GM12801 (cell line): ENCODE measurements around the gene ARHGAP24.

Experiments
- CTCF ChIP-seq: IDR thresholded peaks from one replicate; pipeline ENCODE4 v1.5.1; 2011; ENCODE audit warnings: control low read depth; ENCODE audit not compliant: insufficient read length; ENCODE audit errors: extremely low read depth

ARHGAP24 gene

DNA sequence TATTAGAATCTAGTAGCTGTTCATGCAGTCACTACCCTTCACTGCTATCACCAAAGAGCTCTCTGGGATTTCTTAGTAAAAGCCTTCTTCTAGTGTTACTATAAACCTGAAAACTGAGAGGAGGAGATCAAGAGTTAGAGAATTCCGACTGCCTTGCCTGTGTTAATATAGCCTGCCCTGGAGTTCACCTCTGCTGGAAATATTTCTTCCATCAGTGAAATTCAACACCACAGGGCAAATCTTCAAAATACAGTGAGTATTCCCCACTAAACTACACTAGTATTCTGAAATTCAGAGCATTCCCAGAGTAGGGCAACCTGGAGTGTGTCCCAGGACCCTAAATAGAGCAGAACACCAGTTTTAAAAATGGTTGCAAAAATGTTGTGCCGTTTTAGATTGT, 301.1 kb downstream of the ARHGAP24 start:
- TF ChIP-seq CTCF = no peak

DNA sequence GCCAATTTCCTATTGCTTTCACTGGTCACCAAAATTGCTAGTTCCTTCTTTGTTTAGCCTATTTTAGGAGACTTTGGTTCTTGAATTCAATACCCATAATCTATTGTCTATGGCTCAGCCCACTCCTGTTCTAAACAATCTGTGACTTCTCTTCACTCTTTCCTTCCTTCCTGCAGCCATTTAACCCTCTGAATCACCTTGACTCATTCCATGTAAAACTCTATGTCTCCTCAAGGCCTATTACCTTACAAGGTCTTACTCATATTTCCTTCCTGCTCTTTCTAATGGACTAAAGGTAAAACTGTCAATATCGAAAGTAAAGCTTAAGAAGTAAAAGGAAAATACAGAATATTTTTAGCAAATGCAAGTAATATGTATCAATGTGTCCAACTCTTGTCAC, 301.6 kb downstream of the ARHGAP24 start:
- TF ChIP-seq CTCF = no peak

DNA sequence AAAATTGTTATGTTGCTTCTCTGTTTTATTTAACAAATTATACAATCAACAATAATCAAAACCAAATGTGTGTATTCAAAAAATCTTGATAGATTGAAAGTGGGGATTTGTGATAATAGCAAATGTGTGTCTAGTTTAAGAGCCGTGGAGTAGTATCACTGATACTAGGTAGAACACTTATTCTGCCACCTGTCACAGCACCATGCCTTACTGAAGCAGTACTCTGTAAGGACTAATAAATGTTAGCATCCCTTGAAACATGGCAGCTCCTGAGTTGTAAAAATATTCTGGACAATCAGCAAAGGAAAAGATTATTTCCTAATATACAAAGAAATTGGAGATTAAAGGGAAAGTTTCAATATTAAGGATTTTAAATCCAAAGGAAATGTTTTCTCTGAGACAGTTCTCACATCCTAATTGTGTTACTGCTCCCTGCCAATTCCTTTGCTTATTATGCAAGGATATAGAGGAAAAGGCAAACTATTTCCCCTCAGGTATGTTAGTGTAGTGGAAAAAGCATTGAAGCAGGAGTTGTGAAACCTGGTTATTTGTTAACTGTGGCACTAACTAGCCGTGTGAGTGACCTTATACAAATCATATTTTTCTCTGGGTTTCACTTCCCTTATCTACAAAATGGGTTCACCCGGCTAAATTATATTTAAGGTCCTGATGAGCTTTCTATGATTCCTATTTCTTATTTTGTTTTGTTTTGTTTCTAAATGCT, 303.1 kb downstream of the ARHGAP24 start:
- TF ChIP-seq CTCF = no peak

- TF ChIP-seq CTCF = no peak
Measured at GRCh38 chr4:85778632-85779131, 303.7 kb downstream of the ARHGAP24 start.

DNA sequence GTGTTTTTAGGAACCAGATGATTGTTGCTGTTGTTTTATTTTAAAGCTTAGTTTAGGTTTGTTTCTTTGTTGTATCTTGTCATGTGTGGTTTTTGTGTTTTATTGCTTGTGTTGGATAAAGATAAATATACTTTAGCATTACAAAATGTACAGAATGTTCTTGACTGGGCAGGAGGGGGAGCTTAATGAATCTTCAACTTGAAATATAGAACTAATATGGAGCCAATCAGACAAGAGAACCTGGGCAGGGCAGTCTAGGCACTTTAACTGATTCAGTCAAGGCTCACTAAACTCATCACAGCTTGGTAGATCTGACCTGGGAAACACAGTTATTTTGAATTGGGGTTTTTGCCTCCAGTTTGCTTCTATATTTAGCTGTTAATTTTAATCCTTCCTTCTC, 304.2 kb downstream of the ARHGAP24 start:
- TF ChIP-seq CTCF = no peak

DNA sequence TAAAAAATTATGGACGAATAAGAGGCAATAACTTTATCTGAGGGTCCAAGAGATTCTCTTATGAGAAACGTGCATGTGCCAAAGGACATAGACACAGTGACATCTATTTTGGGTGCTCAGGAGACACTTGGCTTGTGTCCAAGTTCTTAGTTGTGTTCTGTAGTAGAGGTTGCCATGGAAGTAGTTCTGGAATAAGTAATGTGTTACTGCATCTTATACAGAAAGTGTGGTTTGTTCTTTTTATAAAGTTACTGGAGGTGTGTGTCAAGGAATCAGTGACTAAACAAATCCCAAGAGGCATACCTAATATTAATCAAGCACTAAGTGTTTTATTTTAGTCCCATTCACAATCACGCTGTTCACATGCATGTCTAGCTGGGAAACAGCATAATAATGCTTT, 305.7 kb downstream of the ARHGAP24 start:
- no peak for TF ChIP-seq CTCF

DNA sequence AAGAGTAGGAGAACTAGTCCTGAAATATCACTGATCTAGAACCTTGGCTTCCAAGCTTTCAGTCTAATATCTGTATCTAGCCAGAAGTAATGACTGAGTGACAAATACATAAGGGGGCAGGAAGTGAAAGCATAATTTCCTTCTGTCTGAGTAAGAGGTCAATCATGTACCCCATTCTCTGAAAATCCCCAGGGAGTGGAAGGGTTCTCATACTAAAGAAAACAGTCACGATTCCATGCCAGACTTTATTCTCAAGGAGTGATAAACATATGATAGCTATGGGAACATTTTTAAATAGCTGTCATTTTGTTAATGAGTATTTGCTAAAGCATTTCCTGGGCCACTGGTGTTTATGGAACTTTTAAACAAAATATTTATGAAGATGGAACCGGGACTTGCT, 308.5 kb downstream of the ARHGAP24 start:
- TF ChIP-seq CTCF = no peak

DNA sequence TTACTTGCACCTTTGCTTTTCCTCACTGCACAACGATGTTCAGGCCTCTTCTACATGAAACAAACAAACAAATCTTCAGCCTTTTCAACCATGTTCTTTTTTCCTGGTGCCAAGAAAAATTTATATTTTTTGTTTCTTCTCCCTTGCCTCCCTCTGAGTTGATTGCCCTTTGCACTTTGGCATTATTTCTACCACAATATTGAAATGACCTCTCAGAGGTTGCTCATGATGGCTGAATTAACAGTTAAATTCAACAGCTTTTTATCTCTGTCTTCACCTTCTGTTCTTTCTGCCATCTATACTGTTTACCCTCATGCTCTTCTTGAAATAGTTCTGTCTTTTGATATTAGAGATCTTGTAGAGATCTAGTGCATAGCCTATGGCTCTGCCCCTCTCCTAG, 308.9 kb downstream of the ARHGAP24 start:
- TF ChIP-seq CTCF = no peak
